NCI-H226 (cell line): ENCODE results near the gene SPDYE3.
"Not testable (repeated sequence)": the region's sequence is repeated elsewhere in the genome, so short reads cannot be mapped to it uniquely, and the experiment has no call there.

Source experiments
- DNase-seq: peaks from one replicate; pipeline ENCODE4 v3.0.0-alpha.2; 2015

SPDYE3 gene

DNA sequence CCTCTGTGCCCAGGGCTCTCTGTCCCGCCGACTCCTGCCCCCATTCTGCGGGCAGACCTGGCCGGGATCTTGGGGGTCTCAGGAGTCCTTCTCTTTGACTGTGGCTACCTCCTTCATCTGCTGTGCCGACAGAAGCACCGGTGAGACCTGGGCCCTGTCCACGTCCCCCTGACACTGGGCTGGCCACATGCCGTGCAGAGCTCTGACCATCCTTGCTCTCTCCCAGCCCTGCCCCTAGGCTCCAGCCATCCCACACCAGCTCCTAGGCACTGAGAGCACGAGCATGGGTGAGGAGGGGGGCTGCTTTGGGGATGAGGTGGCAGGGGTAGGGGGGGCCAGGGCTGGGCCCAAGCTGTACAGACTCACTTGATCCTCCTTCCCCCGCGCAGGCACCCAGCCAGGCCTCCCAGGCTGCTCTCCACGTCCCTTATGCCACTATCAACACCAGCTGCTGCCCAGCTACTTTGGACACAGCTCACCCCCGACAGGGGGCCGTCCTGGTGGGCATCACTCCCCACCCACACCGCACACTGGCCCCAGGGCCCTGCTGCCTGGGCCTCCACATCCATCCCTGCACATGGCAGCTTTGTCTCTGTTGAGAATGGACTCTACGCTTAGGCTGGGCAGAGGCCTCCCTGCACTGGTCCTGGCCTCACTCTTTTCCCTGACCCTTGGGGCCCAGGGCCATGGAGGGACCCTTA lies 45.6 kb downstream of the SPDYE3 start:
- no peak for DNase-seq

DNA sequence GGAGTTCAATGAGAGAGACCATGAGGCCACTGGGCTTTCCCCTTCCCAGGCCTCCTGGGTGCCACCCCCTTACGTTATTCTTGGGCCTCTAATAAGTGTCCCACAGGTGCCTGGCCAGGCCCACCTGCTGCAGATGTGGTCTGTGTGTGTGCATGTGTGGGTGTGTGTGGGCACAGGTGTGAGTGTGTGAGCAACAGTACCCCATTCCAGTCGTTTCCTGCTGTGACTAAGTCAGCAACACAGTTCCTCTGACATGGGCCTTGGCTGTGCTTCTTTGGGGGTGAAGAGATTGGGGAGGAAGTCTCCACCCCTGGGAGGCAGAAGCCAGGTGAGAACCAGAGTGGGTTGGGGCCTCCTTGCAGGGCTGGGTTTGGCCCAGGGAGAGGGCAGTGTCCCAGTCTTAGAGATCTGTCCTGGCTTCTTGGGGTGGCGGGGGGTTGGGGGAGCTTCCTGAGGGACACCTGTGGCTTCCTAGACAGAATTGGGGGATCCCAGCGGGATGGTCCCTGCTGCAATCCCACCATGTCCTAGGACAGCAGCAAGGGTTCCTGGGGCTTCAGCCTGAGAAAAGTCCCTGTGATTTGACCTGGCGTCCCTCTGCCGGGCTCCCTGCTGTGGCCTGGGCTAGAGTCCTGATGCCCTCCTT lies 46.3 kb downstream of the SPDYE3 start:
- DNase-seq, result no peak

DNA sequence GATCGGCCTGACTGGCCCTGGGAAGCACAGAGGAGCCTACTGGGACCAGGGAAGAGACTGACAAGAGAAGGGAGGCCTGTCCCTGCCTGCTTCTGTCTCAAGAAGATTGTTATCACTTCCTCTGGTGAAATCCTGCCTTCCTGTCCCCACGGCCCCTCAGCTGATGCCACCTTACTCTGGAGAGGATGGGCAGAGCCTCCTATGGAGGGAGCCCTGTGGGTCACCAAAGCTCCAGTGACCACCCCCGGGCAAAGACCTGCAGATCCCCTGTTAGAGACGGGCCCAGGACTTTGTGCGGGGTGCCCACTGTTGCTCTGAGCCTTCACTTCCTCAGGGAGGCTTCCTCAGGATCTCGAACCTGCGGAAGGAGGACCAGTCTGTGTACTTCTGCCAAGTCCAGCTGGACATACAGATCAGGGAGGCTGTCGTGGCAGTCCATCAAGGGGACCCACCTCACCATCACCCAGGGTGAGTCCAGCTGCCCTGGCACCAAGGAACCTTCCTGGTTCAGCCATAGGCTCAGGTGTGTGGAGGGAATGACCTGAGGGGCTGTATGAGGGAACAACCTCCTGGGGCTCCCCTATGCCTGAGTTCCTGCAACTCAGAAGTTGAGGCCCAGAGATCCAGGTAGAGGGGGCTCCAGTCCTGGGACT lies 49.0 kb downstream of the SPDYE3 start:
- no peak for DNase-seq

DNA sequence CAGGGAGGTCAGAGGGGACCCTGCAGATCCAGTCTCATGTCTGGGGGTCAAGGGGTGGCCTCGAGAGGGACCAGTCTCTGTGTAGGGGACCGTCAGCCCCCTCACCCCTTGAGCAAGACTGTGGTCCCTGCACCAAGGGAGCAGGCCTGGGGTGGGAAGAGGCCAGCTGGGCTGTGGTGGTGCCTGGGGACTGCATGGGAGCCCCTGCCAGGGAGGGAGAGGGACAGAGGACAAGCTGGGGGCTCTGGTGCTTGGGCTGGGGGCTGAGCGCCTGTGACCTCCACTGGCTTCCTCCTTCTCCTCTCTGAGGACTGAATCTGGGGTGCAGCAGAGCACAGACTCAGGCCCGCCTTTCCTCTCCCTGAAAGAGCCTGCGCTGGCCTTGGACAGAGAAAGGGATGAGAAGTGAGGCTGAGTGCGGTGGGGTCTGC lies 49.6 kb downstream of the SPDYE3 start:
- no peak for DNase-seq

DNA sequence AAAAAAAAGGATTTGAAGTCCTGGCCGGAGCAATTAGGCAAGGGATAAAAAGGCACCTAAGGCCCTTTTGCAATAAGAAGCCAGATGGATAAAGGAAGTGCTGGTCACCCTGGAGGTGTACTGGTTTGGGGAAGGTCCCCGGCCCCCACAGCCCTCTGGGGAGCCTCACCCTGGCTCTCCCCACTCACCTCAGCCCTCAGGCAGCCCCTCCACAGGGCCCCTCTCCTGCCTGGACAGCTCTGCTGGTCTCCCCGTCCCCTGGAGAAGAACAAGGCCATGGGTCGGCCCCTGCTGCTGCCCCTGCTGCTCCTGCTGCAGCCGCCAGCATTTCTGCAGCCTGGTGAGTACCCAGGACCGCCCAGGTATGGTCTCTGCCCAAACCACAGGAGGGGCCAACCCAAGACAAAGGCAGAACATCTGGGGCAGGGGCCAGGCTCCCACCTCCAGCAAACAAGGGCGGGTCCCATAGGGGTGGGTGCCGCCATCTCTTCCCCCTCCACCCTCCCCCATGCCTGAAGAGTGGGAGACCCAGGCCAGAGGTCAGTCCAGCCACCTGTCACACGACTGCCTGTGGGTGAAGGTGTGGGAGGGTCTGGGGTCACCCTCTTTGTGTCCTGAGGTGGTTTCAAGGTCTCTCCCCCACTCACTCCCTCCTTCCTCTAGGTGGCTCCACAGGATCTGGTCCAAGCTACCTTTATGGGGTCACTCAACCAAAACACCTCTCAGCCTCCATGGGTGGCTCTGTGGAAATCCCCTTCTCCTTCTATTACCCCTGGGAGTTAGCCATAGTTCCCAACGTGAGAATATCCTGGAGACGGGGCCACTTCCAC lies 50.7 kb downstream of the SPDYE3 start, which contains the start of gene PILRB:
Gene PILRB (plus strand): TSS at position 91 of the 830 bp plus-strand sequence. CDS start 186 bp downstream, at position 277.
- no peak for DNase-seq

DNA sequence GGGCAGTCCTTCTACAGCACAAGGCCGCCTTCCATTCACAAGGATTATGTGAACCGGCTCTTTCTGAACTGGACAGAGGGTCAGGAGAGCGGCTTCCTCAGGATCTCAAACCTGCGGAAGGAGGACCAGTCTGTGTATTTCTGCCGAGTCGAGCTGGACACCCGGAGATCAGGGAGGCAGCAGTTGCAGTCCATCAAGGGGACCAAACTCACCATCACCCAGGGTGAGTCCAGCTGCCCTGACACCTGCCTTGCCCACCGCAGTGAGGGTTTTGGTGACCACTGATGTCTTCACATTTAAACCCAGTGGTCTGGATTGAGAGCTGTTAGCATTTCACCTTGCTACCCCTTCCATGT lies 51.3 kb downstream of the SPDYE3 start:
- no peak for DNase-seq

DNA sequence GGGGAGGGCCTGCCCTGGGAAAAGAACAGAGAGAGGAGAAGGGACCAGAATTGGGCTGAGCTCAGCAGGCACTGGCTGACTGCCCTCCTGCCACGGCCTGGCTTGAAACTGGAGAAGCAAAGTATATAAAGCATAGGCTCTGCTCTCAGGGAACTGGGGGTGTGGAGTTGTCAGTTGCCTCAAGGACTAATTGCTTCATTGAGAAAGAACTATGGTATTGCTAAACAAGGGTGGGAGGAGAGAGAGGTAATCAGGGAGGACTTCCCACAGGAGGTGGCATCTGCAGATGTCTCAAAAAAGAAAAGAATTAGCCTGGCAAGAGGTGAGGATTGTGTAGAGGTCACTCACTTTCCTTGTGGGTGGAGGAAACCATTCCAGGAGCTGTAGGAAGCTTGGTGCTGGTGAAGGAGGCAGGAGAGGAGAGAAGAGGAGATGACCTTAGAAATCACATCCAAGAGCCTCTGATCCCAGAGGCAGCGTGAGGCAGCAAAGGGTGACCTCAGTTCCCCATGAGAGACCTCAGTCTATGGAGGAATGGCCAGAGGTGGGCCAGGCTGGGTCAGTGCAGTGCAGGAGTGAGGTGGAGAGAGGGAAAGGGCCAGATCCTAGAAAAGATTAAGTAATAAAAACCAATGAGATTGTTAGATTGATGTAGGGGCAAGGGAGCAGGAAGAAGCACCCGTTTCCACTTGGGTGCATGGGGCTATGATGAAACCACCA lies 52.8 kb downstream of the SPDYE3 start:
- DNase-seq, result no peak

DNA sequence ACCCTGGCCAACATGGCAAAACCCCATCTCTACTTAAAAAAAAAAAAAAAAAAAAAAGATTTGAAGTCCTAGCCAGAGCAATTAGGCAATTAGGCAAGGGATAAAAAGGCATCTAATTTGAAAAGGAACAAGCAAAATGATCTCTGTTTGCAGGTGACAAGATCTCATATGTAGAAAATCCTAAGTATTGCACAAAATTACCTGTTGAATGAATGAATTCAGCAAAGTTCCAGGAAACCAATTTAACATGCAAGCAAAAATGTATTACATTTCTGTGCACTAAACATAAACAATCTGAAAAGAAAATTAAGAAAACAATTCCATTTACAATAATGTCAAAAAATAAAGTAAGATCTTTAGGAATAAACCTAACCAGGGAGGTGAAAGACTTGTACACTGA lies 55.6 kb downstream of the SPDYE3 start:
- no peak for DNase-seq

DNA sequence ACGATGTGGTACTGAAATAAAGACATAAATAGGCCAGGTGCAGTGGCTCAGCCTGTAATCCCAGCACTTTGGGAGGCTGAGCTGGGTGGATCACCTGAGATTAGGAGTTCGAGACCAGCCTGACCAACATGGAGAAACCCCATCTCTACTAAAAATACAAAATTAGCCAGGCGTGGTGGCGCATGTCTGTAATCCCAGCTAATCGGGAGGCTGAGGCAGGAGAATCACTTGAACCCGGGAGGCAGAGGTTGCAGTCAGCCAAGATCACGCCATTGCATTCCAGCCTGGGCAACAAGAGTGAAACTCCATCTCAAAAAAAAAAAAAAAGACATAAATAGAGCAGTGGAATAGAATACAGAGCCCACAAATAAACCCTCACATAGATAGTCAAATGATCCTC lies 56.3 kb downstream of the SPDYE3 start:
- not testable (repeated sequence) for DNase-seq

DNA sequence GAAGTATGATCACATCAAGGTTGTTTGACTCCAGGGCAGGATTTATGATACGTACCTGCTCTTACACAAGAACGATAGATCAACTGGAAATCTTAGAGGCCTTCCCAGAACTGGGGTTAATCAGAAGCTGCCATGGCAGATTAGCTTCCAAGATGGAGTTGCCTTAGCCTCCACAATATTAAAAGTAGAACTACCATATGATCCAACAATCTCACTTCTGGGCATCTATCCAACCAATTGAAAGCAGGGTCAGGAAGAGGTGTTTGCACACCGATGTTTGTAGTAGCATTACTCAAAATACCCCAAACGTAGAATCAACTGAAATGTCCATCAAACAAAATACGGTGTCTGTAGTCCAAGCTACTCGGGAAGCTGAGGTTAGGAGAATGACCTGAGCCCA lies 57.0 kb downstream of the SPDYE3 start:
- DNase-seq, result no peak

DNA sequence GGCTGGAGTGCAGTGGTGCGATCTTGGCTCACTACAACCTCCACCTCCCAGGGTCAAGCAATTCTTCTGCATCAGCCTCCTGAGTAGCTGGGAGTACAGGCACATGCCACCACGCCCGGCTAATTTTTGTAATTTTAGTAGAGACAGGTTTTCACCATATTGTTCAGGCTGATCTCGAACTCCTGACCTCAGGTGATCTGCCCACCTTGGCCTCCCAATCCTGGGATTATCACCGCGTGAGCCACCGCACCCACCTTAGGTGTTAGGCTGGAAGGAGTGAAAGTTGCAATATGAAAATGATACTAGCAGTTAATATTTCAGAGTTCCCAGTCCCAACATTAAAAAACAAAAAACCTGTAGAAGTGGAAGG lies 58.5 kb downstream of the SPDYE3 start:
- DNase-seq, result not testable (repeated sequence)

DNA sequence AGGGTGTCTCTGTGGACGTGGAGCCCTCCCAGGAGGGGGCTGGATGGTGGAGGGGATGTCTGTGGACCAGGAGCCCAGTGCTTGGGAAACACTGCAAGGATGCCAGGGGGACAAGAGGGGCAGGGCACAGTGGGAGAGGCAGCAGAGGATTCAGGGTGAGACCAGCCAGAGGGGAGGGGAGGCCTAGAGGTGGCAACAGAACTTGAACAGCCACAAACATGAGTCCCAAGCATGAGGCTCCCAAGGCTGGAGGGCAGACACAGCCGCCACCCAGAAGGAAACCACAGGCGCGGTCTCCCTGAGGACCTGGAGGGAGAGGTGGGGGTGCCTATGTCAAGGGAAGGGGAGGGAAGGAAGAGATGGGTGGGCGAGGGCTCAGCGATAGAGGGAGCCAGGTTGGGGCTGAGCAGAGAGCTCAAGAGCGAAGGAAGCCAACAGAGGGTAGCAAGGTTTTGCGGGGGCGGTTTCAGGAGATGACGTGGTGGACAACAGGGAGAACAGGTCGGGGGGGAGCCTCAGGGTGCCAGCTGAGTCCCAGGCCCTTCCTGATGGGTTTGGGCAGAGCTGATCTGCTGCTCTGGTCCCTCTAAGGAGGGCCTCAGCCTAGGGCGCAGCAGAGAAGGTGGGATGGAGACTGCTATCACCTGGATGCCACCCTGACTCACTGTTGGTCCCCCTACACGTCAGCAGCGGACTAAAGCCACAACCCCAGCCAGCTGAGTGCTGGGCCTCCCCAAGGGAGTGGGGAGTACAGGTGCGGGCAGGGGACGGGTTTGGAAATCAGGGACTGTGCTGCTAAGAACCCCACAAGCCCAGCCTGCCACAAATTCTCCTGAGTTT lies 59.1 kb downstream of the SPDYE3 start:
- DNase-seq, result no peak

DNA sequence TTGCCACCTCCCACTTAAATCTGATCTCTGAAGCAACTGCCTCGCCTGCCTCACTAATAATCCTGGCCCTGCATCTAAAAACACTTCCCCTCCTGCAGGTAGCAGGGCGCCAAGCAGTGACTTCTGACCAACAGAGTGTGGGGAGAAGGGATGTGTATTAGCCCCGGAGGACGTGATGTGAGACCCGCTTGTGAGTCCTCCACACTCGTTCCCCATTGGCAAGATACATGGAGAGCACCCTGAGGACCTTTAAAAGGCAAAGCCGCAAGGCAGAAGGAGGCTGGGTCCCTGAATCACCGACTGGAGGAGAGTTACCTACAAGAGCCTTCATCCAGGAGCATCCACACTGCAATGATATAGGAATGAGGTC lies 59.7 kb downstream of the SPDYE3 start:
- DNase-seq, result no peak

DNA sequence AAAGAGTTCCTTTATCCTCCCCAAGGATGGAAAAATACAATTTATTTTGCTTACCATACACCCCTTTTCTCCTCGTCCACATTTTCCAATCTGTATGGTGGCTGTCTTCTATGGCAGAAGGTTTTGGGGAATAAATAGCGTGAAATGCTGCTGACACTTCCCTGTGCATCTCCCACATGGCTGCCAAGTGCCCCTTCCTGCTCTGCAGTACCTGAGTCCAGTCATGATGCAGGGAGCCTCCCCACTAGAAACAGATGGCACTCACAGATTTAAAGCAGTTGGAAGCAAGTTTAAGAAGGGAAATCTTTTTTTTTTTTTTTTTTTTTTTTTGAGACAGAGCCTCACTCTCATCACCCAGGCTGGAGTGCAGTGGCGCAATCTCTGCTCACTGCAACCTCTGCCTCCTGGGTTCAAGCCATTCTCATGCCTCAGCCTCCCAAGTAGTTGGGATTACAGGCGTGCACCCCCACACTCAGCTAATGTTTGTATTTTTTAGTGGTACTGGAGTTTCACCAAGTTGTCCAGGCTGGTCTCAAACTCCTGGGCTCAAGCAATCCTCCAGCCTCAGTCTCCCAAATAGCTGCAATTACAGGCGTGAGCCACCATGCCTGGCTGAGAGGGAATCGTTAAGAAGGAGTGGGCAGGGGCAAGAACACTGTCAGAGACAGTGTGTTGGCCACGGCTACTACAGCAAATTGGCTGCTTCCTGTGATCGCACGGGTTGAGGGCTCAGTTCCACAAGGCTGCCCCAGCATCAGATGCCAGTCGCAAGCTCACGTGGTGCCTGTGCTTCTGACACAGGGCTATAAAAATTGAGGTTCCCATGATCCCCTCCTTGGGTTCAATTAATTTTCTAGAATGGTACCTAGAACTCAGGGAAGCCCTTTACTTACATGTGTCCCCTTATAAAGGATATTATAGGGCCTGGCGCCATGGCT lies 60.4 kb downstream of the SPDYE3 start:
- no peak for DNase-seq

DNA sequence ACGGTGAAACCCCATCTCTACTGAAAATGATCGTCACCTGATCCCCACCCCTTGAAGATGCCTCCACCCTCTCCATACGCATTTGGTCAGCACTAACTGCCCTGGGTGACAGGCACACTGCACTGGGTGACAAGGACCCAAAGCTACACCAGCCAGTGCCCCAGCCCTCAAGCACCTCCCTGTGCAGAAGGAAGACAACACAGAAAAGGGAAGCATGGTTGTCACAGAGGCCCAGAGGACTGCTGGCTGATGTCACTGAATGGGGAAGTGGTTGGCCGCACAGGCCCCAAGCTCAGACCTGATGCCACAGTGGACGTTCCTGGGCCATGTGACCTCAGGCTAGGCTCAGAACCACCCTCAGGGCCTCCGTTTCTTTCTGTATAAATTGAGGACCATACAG lies 61.6 kb downstream of the SPDYE3 start:
- DNase-seq, result no peak

DNA sequence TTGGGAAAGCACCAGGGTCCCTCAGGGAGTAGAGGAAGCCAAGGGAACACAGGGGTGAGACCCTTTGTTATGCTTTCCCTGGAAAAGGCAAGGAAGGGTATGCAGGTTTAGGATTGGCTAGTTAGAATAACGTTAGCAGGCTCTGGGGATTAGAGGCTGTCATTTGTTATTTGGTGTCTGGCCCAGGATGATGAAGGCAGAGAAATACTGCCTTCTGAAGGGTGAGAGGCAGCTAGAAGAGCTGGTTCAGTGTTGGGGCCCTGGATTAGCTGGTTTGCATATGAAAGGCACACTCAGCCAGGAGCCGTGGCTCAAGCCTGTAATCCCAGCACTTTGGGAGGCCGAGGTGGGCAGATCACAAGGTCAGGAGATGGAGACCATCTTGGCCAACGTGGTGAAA lies 62.8 kb downstream of the SPDYE3 start:
- DNase-seq, result no peak

DNA sequence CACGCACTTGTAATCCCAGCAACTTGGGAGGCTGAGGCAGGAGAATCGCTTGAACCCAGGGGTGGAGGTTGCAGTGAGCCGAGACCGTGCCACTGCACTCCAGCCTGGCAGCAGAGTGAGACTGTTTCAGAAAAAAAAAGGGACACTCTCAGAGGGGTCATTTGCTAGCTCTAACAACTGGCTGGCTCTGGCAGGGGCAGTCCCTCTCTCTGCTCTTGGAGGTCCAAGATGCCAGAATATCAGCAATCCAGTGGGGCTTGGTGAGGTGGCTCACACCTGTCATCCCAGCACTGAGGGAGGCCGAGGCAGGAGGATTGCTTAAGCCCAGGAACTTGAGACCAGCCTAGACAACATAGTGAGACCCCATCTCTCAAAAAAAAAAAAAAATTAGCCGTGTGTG lies 63.2 kb downstream of the SPDYE3 start:
- no peak for DNase-seq

DNA sequence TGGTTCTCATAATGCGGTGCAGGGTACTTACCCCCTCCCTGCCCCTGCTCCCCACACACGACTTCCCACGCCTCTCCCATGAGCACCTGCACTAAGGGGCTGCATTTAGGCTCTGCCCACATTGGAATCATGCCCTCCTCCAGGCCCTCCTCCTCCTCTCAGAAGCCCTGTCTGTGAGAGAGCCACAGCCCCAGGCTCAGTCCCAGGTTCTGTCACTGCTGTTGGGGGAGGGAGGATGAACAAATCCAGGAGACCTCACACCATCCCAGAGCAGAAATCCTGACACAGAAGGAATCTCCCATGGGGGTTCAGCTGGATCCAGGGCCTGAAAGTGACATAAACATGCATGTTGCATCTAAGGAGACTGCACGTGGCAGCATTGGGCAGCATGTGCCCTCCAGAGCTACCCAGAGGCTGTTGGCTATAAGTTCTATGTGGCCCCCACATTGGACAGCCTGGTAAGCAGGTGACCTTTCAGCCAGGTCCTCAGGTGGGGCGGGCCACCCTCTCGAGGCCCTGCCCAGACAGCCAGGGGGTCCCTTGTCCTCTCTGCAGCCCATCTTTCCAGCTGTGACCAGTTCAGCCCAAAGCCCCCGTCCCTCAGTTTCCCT lies 64.2 kb downstream of the SPDYE3 start:
- DNase-seq, result no peak
